K562 (cell line): Measurements from ENCODE around the gene DDAH1.

Experiments
- CBX1 ChIP-seq: sonication (generic); IDR thresholded peaks from 2 replicates; pipeline ENCODE4 v1.6.1; 2016; ENCODE audit warnings: antibody characterized with exemption, low read depth, mild to moderate bottlenecking
- CHD1 ChIP-seq: fragments of 200-600 bp; sonication (generic); IDR thresholded peaks from one replicate; pipeline ENCODE4 v1.6.1; 2012; ENCODE audit warnings: mild to moderate bottlenecking, moderate library complexity, low read length, inconsistent platforms
- CREB1 ChIP-seq, 2 experiments: sonication (generic) in 1 of 2; formaldehyde crosslinking in 1 of 2; IDR thresholded peaks; 2 replicates each; pipeline versions ENCODE4 v1.6.1 to v1.8.0; 2012 to 2022; ENCODE audit warnings: inconsistent platforms in 1 of 2, mild to moderate bottlenecking in 1 of 2, missing genetic modification reagents in 1 of 2, moderate library complexity in 1 of 2
- MYC ChIP-seq, 2 experiments: fragments of 250-450 bp in 1 of 2; sonication (Bioruptor Pico) in 1 of 2; IDR thresholded peaks; 2 replicates each; pipeline versions ENCODE4 v1.5.1 to v1.6.1; 2012 to 2021; ENCODE audit warnings: low read depth in 2 of 2, borderline replicate concordance in 1 of 2, improper control_type of control experiment in 1 of 2, low read length in 1 of 2, mild to moderate bottlenecking in 1 of 2, moderate library complexity in 1 of 2
- POLR2A ChIP-seq: fragments of 450-650 bp; conservative IDR thresholded peaks from 2 replicates; pipeline ENCODE4 v1.6.1; 2016
- SMC3 ChIP-seq: conservative IDR thresholded peaks from 2 replicates; pipeline ENCODE4 v1.6.1; 2011; ENCODE audit warnings: low read depth, low read length, improper control_type of control experiment; ENCODE audit not compliant: insufficient read depth

DNA sequence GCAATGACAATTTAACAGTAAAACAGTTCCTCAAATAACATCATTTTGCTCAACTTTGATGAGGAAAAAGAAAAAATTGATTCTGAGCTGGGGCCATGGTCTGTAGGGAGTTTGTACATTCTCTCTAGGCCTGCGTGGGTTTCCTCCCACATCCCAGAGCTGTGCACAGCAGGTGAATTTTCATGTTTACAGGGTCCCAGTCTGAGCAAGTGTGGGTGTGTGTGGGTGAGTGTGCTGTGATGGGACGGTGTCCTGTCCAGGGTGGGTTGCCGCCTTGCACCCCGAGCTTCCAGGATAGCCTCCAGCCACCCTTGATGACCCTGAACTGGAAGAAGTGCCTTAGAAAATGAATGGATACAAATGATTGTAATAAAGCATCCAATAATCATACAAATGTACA is 112.9 kb downstream of the DDAH1 start:
- TF ChIP-seq CREB1 (IDR thresholded peaks at IDR 0.05) (no peak), CREB1 (CRISPR knock-in tag; IDR thresholded peaks at IDR 0.05) (no peak), CHD1 (no peak), CBX1 (no peak), SMC3 (no peak), MYC (IDR thresholded peaks at IDR 0.05; ENCODE audit: low read depth, low read length) (no peak), MYC (CRISPR knock-in tag; IDR thresholded peaks at IDR 0.05; ENCODE audit: borderline replicate concordance, low read depth) (no peak), POLR2A (no peak)
